ENCODE data around the gene FAM222A.

Gene FAM222A

GRCh38 chr12:109726511-109727038 is 12.9 kb downstream of the FAM222A start:
- H3K27me3 ChIP-seq (ENCODE audit: insufficient read depth, low read depth, severe bottlenecking): no peaks in the 10 kb centered on the region
- DNase-seq: no peak
- no peak for TF ChIP-seq CTCF (IDR thresholded peaks at IDR 0.05; ENCODE audit: low read depth, low read length)

GRCh38 chr12:109727039-109727723 is 13.6 kb downstream of the FAM222A start:
- no peaks in the 10 kb centered on the region for H3K27me3 ChIP-seq (ENCODE audit: insufficient read depth, low read depth, severe bottlenecking)
- no peak overlapping the region for H3K4me3 ChIP-seq (ENCODE audit: low read depth, low read length)
- H3K36me3 ChIP-seq: peaks cover 84% of the 10 kb centered on the region
- peak overlapping the region; percentile 48 for H3K27ac ChIP-seq
- no peak for DNase-seq
- H3K9me3 ChIP-seq (ENCODE audit: severe bottlenecking): no peaks in the 10 kb centered on the region
- no peak for TF ChIP-seq CTCF (IDR thresholded peaks at IDR 0.05; ENCODE audit: low read depth, low read length)

More at GRCh38 chr12:109726511-109727038, 12.9 kb downstream of the FAM222A start:
- Histone ChIP-seq H3K27ac (peak overlapping the region; percentile 48), H3K4me3 (ENCODE audit: low read depth, low read length) (no peak overlapping the region), H3K36me3 (peaks cover 84% of the 10 kb centered on the region), H3K9me3 (ENCODE audit: severe bottlenecking) (no peaks in the 10 kb centered on the region)

GRCh38 chr12:109727746-109728726 is 14.4 kb downstream of the FAM222A start:
- H3K36me3 ChIP-seq: peaks cover 83% of the 10 kb centered on the region
- no peaks in the 10 kb centered on the region for H3K27me3 ChIP-seq (ENCODE audit: insufficient read depth, low read depth, severe bottlenecking)
- no peak overlapping the region for H3K4me3 ChIP-seq (ENCODE audit: low read depth, low read length)
- H3K9me3 ChIP-seq (ENCODE audit: severe bottlenecking): no peaks in the 10 kb centered on the region
- no peak for DNase-seq
- TF ChIP-seq CTCF (IDR thresholded peaks at IDR 0.05; ENCODE audit: low read depth, low read length): no peak
- peak overlapping the region; percentile 48; the same call in 1 of the 2 replicates for H3K27ac ChIP-seq

- Histone ChIP-seq H3K27ac (no peak overlapping the region), H3K27me3 (ENCODE audit: insufficient read depth, low read depth, severe bottlenecking) (no peaks in the 10 kb centered on the region), H3K4me3 (ENCODE audit: low read depth, low read length) (no peak overlapping the region), H3K36me3 (peaks cover 81% of the 10 kb centered on the region), H3K9me3 (ENCODE audit: severe bottlenecking) (no peaks in the 10 kb centered on the region)
- TF ChIP-seq CTCF (IDR thresholded peaks at IDR 0.05; ENCODE audit: low read depth, low read length): no peak
- no peak for DNase-seq
These were observed 15.3 kb downstream of the FAM222A start for GRCh38 chr12:109728921-109729320.

GRCh38 chr12:109729371-109729781 is 15.8 kb downstream of the FAM222A start:
- no peaks in the 10 kb centered on the region for H3K9me3 ChIP-seq (ENCODE audit: severe bottlenecking)
- DNase-seq: no peak
- no peaks in the 10 kb centered on the region for H3K27me3 ChIP-seq (ENCODE audit: insufficient read depth, low read depth, severe bottlenecking)
- H3K4me3 ChIP-seq (ENCODE audit: low read depth, low read length): no peak overlapping the region
- no peak overlapping the region for H3K27ac ChIP-seq
- TF ChIP-seq CTCF (IDR thresholded peaks at IDR 0.05; ENCODE audit: low read depth, low read length): no peak
- peaks cover 76% of the 10 kb centered on the region for H3K36me3 ChIP-seq
